Muscle of leg (tissue), 11 donors: ENCODE results near the gene MAP3K15. TPM values are rescaled to one million over a fixed set of nuclear protein-coding genes. Genes with fewer than 3 reads are reported as not detected.
"Not testable (repeated sequence)": the region's sequence is repeated elsewhere in the genome, so short reads cannot be mapped to it uniquely, and the experiment has no call there.

Experiments
- DNase-seq: peaks from one replicate; pipeline ENCODE4 v3.0.0; 2013
- H3K27ac ChIP-seq: one replicate; pipeline ENCODE4 v1.5.1; 2013; ENCODE audit warnings: mild to moderate bottlenecking, low read length, control low read depth
- H3K27me3 ChIP-seq: one replicate; pipeline ENCODE4 v1.6.1; 2013; ENCODE audit warnings: low read length; ENCODE audit not compliant: control insufficient read depth, insufficient read depth
- H3K36me3 ChIP-seq: one replicate; pipeline ENCODE4 v1.6.1; 2013; ENCODE audit warnings: low read length; ENCODE audit not compliant: control insufficient read depth, insufficient read depth
- H3K4me1 ChIP-seq: one replicate; pipeline ENCODE4 v1.6.1; 2013; ENCODE audit warnings: low read length; ENCODE audit not compliant: control insufficient read depth, insufficient read depth
- H3K4me3 ChIP-seq: one replicate; pipeline ENCODE4 v1.5.1; 2013; ENCODE audit warnings: low read length, control low read depth
- H3K9me3 ChIP-seq: replicated peaks from 2 replicates; pipeline ENCODE4 v1.6.1; 2013; ENCODE audit warnings: low read depth, low read length; ENCODE audit not compliant: control insufficient read depth
- WGBS: methylation state at CpG from one replicate; pipeline ENCODE4 v1.1.5; 2013; ENCODE audit warnings: missing lambda C conversion rate; ENCODE audit not compliant: insufficient coverage; 5-methylcytosine and 5-hydroxymethylcytosine counted together
- polyA plus RNA-seq, 8 donors: library from polyadenylated mRNA; unstranded; fragments of 120-200 nt; gene quantifications; one replicate each; pipeline versions ENCODE4 v1.2.1 to v1.2.3, GENCODE V29; 2013; ENCODE audit warnings: inconsistent platforms in 1 of 8, low replicate concordance in 1 of 8; ENCODE audit not compliant: insufficient read length in 8 of 8, insufficient read depth in 1 of 8
- total RNA-seq: library from RNA; stranded (reverse); fragments of 120-200 nt; gene quantifications from one replicate; pipeline ENCODE4 v1.2.4, GENCODE V29; 2013

MAP3K15 gene
- total and polyA plus RNA-seq, 9 donors, result 0.13 to 0.93 (median 0.73) TPM

DNA sequence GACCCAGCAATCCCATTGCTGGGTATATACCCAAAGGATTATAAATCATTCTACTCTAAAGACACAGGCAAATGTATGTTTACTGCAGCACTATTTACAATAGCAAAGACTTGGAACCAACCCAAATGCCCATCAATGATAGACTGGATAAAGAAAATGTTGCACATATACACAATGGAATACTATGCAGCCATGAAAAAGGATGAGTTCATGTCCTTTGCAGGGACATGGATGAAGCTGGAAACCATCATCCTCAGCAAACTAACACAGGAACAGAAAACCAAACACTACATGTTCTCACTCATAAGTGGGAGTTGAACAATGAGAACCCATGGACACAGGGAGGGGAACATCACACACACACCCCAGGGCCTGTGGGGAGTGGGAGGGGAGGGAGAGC, 3.5 kb downstream of the MAP3K15 start:
- not testable (repeated sequence) for H3K4me1 ChIP-seq, H3K9me3 ChIP-seq, H3K36me3 ChIP-seq, DNase-seq, H3K4me3 ChIP-seq, H3K27ac ChIP-seq
- peaks cover 14% of the 10 kb centered on the region for H3K27me3 ChIP-seq

DNA sequence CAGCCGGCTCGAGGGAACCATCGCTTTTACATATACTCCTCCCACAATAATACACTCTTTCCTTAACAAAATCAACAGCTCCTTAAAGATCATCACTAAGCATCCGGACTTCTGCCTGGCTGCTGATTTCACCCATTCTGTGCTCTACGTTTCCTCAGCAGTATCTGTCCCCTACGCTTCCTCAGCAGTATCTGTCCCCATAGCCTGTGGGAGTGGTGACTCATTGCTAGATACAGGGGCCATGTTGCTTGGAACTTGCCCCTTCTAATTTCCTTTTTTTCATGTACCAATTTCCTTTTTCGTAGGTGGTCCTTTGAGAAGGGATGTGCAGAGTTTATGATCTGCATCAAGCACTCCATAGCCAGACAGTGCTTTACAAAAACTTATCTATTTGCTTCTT, 18.6 kb downstream of the MAP3K15 start:
- Histone ChIP-seq H3K4me3 (no peak overlapping the region), H3K36me3 (no peaks in the 10 kb centered on the region), H3K27me3 (peaks cover 5% of the 10 kb centered on the region), H3K27ac (no peak overlapping the region), H3K9me3 (no peaks in the 10 kb centered on the region), H3K4me1 (no peaks in the 10 kb centered on the region)
- 100% methylated on average over 1 of the region's 7 CpGs for WGBS
- DNase-seq, result no peak

DNA sequence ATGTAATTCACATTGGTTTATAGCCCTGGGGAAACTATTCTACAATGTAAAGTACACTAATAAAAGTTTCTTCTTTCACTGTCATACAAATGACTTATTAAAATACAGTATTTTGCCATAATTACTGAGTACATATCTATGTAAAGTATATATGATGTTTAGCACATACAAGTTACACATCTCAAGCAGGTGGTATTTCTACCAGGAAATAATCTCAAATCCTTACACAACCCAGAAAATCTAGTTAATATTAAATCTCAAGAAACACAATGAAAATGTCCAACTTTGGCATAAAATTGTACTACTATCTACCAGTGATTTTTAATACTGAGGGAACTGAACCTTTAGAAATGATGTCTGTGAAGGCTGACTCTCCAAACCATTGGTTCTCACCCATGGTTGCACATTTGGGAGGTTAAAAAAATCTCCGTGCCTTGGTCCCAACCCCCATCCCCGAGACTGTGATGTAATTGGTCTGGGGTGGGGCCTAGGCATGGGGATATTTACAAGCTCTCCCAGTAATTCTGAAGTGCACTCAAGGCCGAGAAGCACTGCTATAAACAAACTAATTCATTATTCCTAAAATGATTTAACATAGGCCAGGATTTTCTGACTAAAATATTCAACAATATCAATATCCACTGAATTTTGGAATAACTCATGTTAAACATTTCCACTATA, 27.6 kb downstream of the MAP3K15 start:
- no peak for DNase-seq
- H3K27ac ChIP-seq, result no peak overlapping the region
- no peaks in the 10 kb centered on the region for H3K9me3 ChIP-seq
- peaks cover 5% of the 10 kb centered on the region for H3K27me3 ChIP-seq
- H3K4me1 ChIP-seq, result no peaks in the 10 kb centered on the region
- H3K36me3 ChIP-seq, result no peaks in the 10 kb centered on the region
- 20% methylated on average over 1 of the region's 3 CpGs for WGBS
- no peak overlapping the region for H3K4me3 ChIP-seq

DNA sequence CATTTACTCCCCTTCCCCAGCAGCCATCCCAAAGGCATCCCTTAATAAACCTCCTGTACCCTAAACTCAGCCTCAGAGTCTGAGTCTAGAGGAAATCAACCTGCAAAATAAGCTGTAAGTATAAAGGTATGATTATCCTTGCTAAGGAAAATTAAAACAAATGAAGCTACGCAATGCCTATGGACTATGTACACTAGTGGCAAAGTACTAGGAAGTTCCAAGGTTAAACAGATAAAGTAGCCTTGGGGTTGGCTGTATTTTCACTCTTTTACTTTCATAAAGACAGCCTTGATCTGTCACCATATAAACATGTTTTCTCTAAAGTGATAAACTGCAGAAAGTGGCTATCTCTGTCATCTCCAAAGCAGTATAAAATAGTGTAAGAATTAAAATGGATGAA, 35.9 kb downstream of the MAP3K15 start:
- H3K4me3 ChIP-seq, result no peak overlapping the region
- H3K27me3 ChIP-seq, result no peaks in the 10 kb centered on the region
- DNase-seq, result no peak
- H3K4me1 ChIP-seq, result no peaks in the 10 kb centered on the region
- WGBS, result no CpG with 5 or more reads among the region's 1 CpG
- no peaks in the 10 kb centered on the region for H3K9me3 ChIP-seq
- no peak overlapping the region for H3K27ac ChIP-seq
- no peaks in the 10 kb centered on the region for H3K36me3 ChIP-seq

DNA sequence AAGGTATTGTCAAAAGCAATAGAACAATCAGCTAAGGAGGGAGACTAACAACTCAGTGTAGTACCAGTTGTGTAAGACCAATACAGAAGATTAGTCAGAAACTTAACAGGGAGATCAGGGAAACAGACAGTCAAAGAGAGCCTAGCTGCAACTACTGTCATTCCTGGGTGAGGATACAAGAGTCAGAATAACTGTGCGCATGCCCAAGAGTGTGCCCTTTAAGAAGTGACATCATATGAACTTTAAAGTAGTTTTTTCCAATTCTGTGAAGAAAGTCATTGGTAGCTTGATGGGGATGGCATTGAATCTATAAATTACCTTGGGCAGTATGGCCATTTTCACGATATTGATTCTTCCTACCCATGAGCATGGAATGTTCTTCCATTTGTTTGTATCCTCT, 46.9 kb downstream of the MAP3K15 start:
- DNase-seq, H3K27ac ChIP-seq, H3K36me3 ChIP-seq, H3K9me3 ChIP-seq, H3K4me1 ChIP-seq, H3K4me3 ChIP-seq, H3K27me3 ChIP-seq: not testable (repeated sequence)
- WGBS, result no CpG with 5 or more reads among the region's 2 CpGs

DNA sequence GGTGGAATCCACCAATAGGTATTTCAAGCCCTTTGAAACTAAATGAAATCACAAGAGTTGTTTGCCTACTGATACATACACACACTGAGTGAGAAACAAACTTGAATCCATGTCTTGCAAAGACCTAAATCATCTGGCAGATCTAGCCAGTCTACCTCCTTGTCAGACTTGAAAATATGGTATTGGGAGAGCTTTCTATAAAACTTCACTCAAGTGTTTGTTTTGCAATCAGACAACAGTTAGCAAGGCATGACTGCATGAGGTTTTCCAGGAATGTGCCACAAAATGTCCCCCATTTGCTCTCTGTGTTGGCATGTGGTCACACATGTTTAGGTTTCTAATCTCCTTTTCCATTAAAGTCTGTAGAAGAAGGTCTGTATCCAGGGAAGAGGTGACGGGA, 52.4 kb downstream of the MAP3K15 start:
- no peaks in the 10 kb centered on the region for H3K9me3 ChIP-seq
- no peaks in the 10 kb centered on the region for H3K36me3 ChIP-seq
- WGBS, result no CpG with 5 or more reads among the region's 1 CpG
- no peaks in the 10 kb centered on the region for H3K27me3 ChIP-seq
- H3K4me1 ChIP-seq, result no peaks in the 10 kb centered on the region
- no peak overlapping the region for H3K4me3 ChIP-seq
- DNase-seq, result no peak
- no peak overlapping the region for H3K27ac ChIP-seq

DNA sequence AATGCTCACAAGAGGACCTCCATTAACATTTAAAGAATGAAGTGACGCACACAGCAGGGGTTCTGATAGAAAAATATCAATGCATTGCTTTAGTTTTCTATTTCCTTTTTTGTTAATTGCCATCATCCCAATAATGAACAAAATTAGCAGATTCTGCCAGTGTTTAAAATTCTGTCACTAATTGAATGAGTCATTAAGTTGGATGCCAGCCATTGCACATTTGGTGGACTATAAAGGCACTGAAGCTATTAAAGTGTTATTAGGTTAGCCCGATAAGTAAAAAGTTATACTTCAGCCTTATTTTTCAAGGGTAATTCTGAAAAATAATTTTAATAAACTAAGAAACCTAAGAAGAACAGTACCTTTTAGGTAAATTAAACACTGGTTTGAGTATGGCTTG, 53.1 kb downstream of the MAP3K15 start:
- Histone ChIP-seq H3K27ac (no peak overlapping the region), H3K9me3 (no peaks in the 10 kb centered on the region), H3K27me3 (no peaks in the 10 kb centered on the region), H3K4me1 (no peaks in the 10 kb centered on the region), H3K4me3 (no peak overlapping the region), H3K36me3 (no peaks in the 10 kb centered on the region)
- no CpG with 5 or more reads among the region's 2 CpGs for whole genome bisulfite sequencing
- DNase-seq, result no peak

DNA sequence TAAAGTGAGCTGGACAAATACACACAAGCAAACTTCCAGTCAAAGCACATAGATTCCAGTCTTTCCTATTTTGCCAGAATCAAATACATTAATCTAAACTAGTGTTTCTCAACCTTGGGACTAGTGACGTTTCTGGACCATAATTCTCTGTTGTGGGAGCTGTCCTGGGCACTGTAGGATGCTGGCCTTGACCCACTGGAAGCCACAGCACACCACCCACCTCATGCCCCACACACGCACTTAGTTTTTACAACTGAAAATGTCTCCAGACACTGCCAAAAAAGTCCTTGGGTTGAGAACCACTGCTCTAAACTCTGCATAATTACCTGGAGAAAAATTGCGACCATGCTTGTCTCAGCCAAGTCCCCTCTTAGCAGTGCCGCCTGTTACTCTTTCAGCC, 57.6 kb downstream of the MAP3K15 start:
- 78% methylated on average over 3 of the region's 4 CpGs for WGBS
- Histone ChIP-seq H3K4me1 (no peaks in the 10 kb centered on the region), H3K27ac (no peak overlapping the region), H3K27me3 (no peaks in the 10 kb centered on the region), H3K36me3 (no peaks in the 10 kb centered on the region), H3K4me3 (no peak overlapping the region), H3K9me3 (no peaks in the 10 kb centered on the region)
- no peak for DNase-seq

DNA sequence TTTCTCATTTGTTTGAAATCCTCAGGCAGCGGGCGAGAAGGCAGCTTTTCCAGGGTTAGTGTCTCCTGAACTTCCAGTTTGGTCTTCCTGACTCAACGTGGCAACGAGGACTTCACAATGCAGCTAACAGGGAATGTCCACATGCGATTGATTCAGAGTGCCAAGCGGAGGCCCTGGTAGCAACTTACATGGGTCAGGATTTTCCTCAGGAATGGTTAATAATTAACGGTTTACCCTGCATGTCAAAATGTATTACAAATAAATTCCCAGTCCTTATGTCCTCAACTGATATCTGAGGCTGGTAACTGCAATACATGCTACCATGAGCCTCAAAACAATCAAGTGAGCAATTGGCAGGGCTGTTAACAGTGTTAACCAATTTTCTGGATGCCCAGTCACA, 67.2 kb downstream of the MAP3K15 start:
- WGBS, result 74% methylated on average over 5 of the region's 7 CpGs
- Histone ChIP-seq H3K9me3 (no peaks in the 10 kb centered on the region), H3K27ac (no peak overlapping the region), H3K36me3 (no peaks in the 10 kb centered on the region), H3K27me3 (peaks cover 4% of the 10 kb centered on the region), H3K4me3 (no peak overlapping the region), H3K4me1 (no peaks in the 10 kb centered on the region)
- DNase-seq, result no peak

DNA sequence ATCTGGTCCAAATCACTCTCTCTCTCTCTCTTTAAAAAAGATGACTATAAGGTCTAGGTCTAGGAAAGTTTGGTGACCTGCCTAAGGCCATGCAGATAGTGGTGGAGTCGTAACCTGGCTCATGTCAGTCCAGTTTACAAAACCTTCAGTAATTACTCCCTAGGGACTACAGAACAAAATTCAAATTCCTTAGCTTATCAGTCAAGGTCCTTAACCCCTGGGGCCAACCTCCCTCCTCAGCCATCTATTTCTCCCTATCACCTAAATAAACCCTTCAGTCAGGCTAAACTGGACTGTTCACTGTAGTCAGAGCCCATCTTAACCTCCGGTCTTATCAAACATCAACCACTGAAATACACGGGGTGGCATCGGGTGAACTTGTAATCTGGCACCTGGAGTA, 68.9 kb downstream of the MAP3K15 start:
- no peak overlapping the region for H3K4me3 ChIP-seq
- H3K9me3 ChIP-seq, result no peaks in the 10 kb centered on the region
- no peak overlapping the region for H3K27ac ChIP-seq
- peaks cover 4% of the 10 kb centered on the region for H3K27me3 ChIP-seq
- no peaks in the 10 kb centered on the region for H3K4me1 ChIP-seq
- no peak for DNase-seq
- WGBS, result 100% methylated on average over 1 of the region's 4 CpGs
- H3K36me3 ChIP-seq, result no peaks in the 10 kb centered on the region

DNA sequence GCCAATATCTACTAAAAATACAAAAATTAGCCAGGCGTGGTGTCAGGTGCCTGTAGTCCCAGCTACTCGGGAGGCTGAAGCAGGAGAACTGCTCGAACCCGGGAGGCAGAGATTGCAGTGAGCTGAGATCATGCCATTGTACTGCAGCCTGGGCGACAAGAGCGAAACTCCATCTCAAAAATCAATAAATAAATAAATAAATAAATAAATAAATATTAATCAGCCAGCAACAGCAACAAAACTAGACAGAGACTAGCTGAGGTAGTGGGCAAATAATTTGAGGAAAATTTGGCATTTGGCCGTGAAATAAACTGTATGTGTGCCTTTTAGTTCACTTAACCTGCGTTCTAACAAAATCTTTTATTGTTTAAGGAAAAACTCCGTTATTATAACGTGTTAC, 69.5 kb downstream of the MAP3K15 start:
- H3K27ac ChIP-seq, DNase-seq, H3K4me1 ChIP-seq, H3K27me3 ChIP-seq, H3K4me3 ChIP-seq, H3K9me3 ChIP-seq, H3K36me3 ChIP-seq: not testable (repeated sequence)
- WGBS, result 67% methylated on average over 3 of the region's 10 CpGs
